Subcutaneous adipose tissue (tissue), 4 donors: ENCODE results near the gene LDLRAD4. TPM values are rescaled to one million over a fixed set of nuclear protein-coding genes. Genes with fewer than 3 reads are reported as not detected.

Experiments
- CTCF ChIP-seq: fragments of 450-650 bp; IDR thresholded peaks from one replicate; pipeline ENCODE4 v1.5.1; 2016; ENCODE audit warnings: low read depth, mild to moderate bottlenecking, control low read depth, antibody characterized with exemption, moderate library complexity
- total RNA-seq, 4 donors: library from RNA; depleted of rRNA; stranded (reverse); fragments of >200 nt; gene quantifications; one replicate each; pipeline ENCODE4 v1.1.0, GENCODE V29; 2016

Gene LDLRAD4
- total RNA-seq, 4 donors from 2014 or later, result 16.4 to 28.4 (median 21.6) TPM

- no peak for TF ChIP-seq CTCF
Observed at GRCh38 chr18:13246591-13246990, 28.0 kb downstream of the LDLRAD4 start.

GRCh38 chr18:13247506-13247905 lies 28.9 kb downstream of the LDLRAD4 start:
- TF ChIP-seq CTCF, result no peak

- no peak for TF ChIP-seq CTCF
Observed at GRCh38 chr18:13252686-13253410, 34.3 kb downstream of the LDLRAD4 start.

- no peak for TF ChIP-seq CTCF
Observed at GRCh38 chr18:13253786-13254688, 35.5 kb downstream of the LDLRAD4 start.

- no peak for TF ChIP-seq CTCF
Observed at GRCh38 chr18:13254971-13255927, 36.7 kb downstream of the LDLRAD4 start.

- no peak for TF ChIP-seq CTCF
Observed at GRCh38 chr18:13256444-13257305, 38.1 kb downstream of the LDLRAD4 start.
